CD4-positive, alpha-beta T cell treated with Interleukin-17A for 1 hour (primary cell): ENCODE measurements around the gene LCN9.
A peak's percentile ranks its signal among the peaks of the same experiment; 100 is the strongest.

Experiments used
- DNase-seq: peaks from one replicate; pipeline ENCODE4 v3.0.0-alpha.2; 2020

LCN9 gene

GRCh38 chr9:135701067-135701958 is 38.2 kb downstream of the LCN9 start:
- peak; percentile 0 for DNase-seq

- DNase-seq = peak; percentile 31
Measured at GRCh38 chr9:135701959-135702721, 39.0 kb downstream of the LCN9 start, which contains the start of gene KCNT1. TSS of gene KCNT1 (plus strand) at chr9:135702185. CDS start at chr9:135702259, 74 bp downstream.

GRCh38 chr9:135703726-135704125 is 40.6 kb downstream of the LCN9 start:
- DNase-seq = no peak

- DNase-seq = no peak
Measured at GRCh38 chr9:135704483-135704882, 41.4 kb downstream of the LCN9 start.

GRCh38 chr9:135705376-135705775 is 42.3 kb downstream of the LCN9 start:
- DNase-seq = no peak

GRCh38 chr9:135706288-135706687 is 43.2 kb downstream of the LCN9 start:
- no peak for DNase-seq

GRCh38 chr9:135707252-135708138 is 44.4 kb downstream of the LCN9 start:
- no peak for DNase-seq

- DNase-seq = no peak
Measured at GRCh38 chr9:135708164-135708563, 45.1 kb downstream of the LCN9 start.

- DNase-seq = no peak
Measured at GRCh38 chr9:135711391-135711790, 48.3 kb downstream of the LCN9 start.

- DNase-seq = no peak
Measured at GRCh38 chr9:135711881-135712280, 48.8 kb downstream of the LCN9 start.

- DNase-seq = no peak
Measured at GRCh38 chr9:135712613-135713295, 49.6 kb downstream of the LCN9 start.

- DNase-seq = no peak
Measured at GRCh38 chr9:135714242-135715055, 51.3 kb downstream of the LCN9 start.

GRCh38 chr9:135715056-135715595 is 52.0 kb downstream of the LCN9 start:
- no peak for DNase-seq

- no peak for DNase-seq
Measured at GRCh38 chr9:135716045-135716444, 52.9 kb downstream of the LCN9 start.
